Small intestine (tissue), 7 donors: Measurements from ENCODE around the gene NCKAP5. TPM values are rescaled to one million over a fixed set of nuclear protein-coding genes. Genes with fewer than 3 reads are reported as not detected.

Experiments used
- DNase-seq, 2 donors: peaks; one replicate each; pipeline versions ENCODE4 v3.0.0 to v3.0.0-alpha.2; 2013
- FAIRE-seq: peaks from 2 replicates; lab custom pipeline; 2012; peaks lifted over from hg19 to GRCh38; lab: Jason Lieb, UNC
- H3K27ac ChIP-seq, 3 donors: one replicate each; pipeline ENCODE4 v1.5.1; 2013; ENCODE audit warnings: low read length in 2 of 3, mild to moderate bottlenecking in 2 of 3, control low read depth in 1 of 3, inconsistent platforms in 1 of 3, low read depth in 1 of 3, moderate library complexity in 1 of 3
- H3K27me3 ChIP-seq, 3 donors: one replicate each; pipeline ENCODE4 v1.6.1; 2013; ENCODE audit warnings: low read length in 3 of 3, inconsistent platforms in 1 of 3; ENCODE audit not compliant: control insufficient read depth in 3 of 3, insufficient read depth in 3 of 3
- H3K36me3 ChIP-seq, 3 donors: one replicate each; pipeline ENCODE4 v1.6.1; 2013; ENCODE audit warnings: low read length in 3 of 3, inconsistent platforms in 1 of 3, low read depth in 1 of 3, mild to moderate bottlenecking in 1 of 3, moderate library complexity in 1 of 3; ENCODE audit not compliant: control insufficient read depth in 3 of 3, insufficient read depth in 2 of 3
- H3K4me1 ChIP-seq, 3 donors: one replicate each; pipeline ENCODE4 v1.6.1; 2013; ENCODE audit warnings: low read length in 2 of 3, inconsistent platforms in 1 of 3, low read depth in 1 of 3, mild to moderate bottlenecking in 1 of 3, moderate library complexity in 1 of 3; ENCODE audit not compliant: control insufficient read depth in 3 of 3, insufficient read depth in 2 of 3
- H3K4me3 ChIP-seq, 3 donors: one replicate each; pipeline ENCODE4 v1.5.1; 2013; ENCODE audit warnings: low read length in 3 of 3, control low read depth in 1 of 3, inconsistent platforms in 1 of 3, low read depth in 1 of 3, mild to moderate bottlenecking in 1 of 3, moderate library complexity in 1 of 3
- H3K9me3 ChIP-seq, 2 donors: one replicate each; pipeline ENCODE4 v1.6.1; 2013; ENCODE audit warnings: low read depth in 1 of 2, low read length in 1 of 2; ENCODE audit not compliant: control insufficient read depth in 2 of 2, insufficient read depth in 1 of 2
- WGBS, 3 donors: extraction: QIAGEN DNeasy Blood & Tissue Kit; methylation state at CpG; one replicate each; pipeline ENCODE4 v1.1.7; 2013; 5-methylcytosine and 5-hydroxymethylcytosine counted together
- polyA plus RNA-seq, 4 donors: library from polyadenylated mRNA; stranded (reverse) in 3 of 4; unstranded in 1 of 4; fragments of 200-250 nt in 3 of 4; fragments of 120-200 nt in 1 of 4; gene quantifications; one replicate each; pipeline versions ENCODE4 v1.2.1 to v1.2.3, GENCODE V29; 2013
- donor health status: healthy with polysubstance abuse.
- donor health status: control.
- donor health status: control.
- donor health status: Bipolar disorder and iron deficiency.
- donor health status: healthy.

The NCKAP5 gene
- polyA plus RNA-seq, 4 donors, result 0.52 to 7.8 (median 6.5) TPM

DNA sequence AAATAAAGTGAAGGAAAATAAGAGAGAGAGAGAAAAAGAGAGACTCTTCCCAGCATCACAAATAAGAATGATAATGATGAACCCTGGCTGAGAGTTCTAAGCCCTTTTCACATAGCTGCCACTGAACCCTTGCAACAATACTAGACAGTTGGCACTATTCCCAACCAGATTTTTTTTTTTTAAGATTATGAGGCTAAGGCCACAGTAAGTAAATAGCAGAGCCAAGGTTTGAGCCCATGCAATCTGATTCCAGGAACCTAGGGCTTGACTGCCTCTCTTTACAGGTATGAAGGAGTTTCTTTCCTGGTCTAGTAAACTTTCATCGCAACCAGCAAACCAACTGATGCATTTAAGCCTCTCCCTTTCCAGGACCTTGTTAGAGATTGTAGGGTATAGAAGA, 424.6 kb downstream of the NCKAP5 start:
- no peaks in the 10 kb centered on the region for H3K27me3 ChIP-seq
- no peak overlapping the region for H3K4me3 ChIP-seq
- no peak overlapping the region for H3K27ac ChIP-seq
- no peaks in the 10 kb centered on the region for H3K36me3 ChIP-seq
- peak in 1 of 2 donors; percentile 11 for DNase-seq
- no peaks in the 10 kb centered on the region for H3K9me3 ChIP-seq
- 67 to 75% (median 75%) methylated on average over 1 of the region's 1 CpG for WGBS, 3 donors
- no peaks in the 10 kb centered on the region for H3K4me1 ChIP-seq
- FAIRE-seq, result no peak

DNA sequence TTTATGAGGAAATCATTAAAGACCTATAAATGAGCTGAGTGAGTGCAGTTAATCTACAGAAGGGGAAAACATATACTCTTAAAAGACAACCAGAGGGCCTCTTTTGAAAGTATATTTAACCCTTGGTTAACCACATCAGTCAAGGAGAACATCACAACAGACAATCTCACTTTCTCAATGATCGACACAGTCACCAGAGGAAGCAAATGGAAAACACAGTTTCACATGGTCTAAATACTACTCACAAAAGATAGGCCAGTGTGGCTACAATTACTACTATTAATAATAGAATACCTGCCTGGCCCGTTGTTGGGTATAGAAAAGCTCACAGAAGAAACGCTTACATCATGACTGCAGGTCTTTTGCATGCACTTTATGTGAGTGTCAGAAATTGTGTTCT, 426.2 kb downstream of the NCKAP5 start:
- no peaks in the 10 kb centered on the region for H3K9me3 ChIP-seq
- no peaks in the 10 kb centered on the region for H3K36me3 ChIP-seq
- H3K27ac ChIP-seq, result no peak overlapping the region
- DNase-seq (no peak), FAIRE-seq (no peak)
- no peaks in the 10 kb centered on the region for H3K4me1 ChIP-seq
- WGBS, 3 donors, result 84 to 89% (median 86%) methylated on average over 3 of the region's 3 CpGs
- no peak overlapping the region for H3K4me3 ChIP-seq
- no peaks in the 10 kb centered on the region for H3K27me3 ChIP-seq

DNA sequence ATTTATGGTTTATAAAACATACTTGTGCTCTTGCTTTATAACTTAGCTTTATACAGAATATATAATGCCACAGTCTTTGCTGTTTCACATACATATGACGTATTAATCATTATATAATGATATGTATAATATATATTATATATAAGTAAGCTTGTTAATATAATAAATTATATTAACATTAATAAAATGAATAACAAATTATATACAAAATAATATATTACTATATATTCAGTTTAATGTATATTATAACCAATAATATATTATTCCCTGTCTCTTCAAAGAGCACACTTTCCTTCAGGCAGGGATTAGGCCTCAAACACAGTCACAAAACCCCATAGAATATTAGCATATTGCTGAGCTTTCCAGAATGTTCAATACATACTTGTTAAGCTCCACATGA, 427.6 kb downstream of the NCKAP5 start:
- Histone ChIP-seq H3K9me3 (no peaks in the 10 kb centered on the region), H3K4me3 (no peak overlapping the region), H3K27ac (no peak overlapping the region), H3K4me1 (no peaks in the 10 kb centered on the region), H3K27me3 (no peaks in the 10 kb centered on the region), H3K36me3 (no peaks in the 10 kb centered on the region)
- FAIRE-seq (peak; percentile 39), DNase-seq (no peak)
- 89 to 92% (median 92%) methylated on average over 1 of the region's 1 CpG for WGBS, 3 donors

DNA sequence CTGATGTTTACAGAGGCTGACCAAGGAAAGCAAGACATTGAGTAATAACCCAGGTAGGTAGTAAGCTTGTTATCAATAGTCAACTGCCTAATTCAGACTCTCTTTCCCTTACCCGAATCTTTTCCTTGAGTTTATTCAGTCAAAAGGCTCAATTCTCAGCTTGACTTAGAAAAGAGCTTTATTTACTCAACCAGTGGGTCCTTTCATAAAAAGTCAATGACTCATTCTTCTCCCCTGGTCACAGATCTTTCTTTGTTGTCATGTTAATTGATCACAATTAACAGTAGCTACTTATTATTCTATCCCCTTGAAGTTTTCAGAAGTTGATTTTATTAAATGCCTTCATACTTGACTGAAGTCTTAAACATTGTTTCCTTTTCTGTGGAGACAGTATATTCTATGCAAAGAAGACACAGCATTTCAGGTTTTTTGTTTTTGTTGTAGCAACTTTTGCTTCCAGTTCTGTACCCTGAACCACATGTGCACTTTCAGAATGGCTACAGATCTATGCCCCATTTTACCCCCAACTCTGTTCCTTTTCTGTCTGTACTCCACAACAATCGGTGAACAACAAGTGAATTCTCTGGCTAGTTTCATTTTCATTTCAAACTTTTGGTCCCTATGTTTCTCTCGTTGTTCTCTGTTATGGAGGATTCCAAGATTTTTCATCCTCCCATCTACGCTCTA, 428.3 kb downstream of the NCKAP5 start:
- Histone ChIP-seq H3K36me3 (no peaks in the 10 kb centered on the region), H3K4me3 (no peak overlapping the region), H3K27ac (no peak overlapping the region), H3K9me3 (no peaks in the 10 kb centered on the region), H3K27me3 (no peaks in the 10 kb centered on the region), H3K4me1 (no peaks in the 10 kb centered on the region)
- DNase-seq, result no peak
- 48 to 68% (median 57%) methylated on average over 4 of the region's 4 CpGs for WGBS, 3 donors
- FAIRE-seq, result no peak

DNA sequence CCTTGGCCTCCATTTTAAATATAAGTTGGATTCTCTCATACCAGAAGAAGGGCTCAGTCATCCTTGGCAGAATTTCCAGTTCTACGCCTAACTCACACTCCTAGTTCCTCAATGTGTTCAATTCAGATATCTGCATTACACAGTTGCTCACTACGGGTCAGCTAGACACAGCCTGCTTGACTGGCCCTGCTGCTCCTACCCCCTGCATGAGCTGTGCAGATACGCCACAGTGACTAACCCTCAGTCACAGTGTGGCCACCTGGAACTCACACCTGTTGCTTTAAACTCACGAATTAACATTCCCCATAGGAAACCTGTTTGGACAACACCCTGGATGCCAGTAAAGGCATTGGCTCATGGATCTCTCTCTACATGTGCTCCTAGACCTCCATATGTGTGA, 429.6 kb downstream of the NCKAP5 start:
- WGBS, 3 donors, result 89 to 90% (median 90%) methylated on average over 4 of the region's 4 CpGs
- FAIRE-seq, result no peak

DNA sequence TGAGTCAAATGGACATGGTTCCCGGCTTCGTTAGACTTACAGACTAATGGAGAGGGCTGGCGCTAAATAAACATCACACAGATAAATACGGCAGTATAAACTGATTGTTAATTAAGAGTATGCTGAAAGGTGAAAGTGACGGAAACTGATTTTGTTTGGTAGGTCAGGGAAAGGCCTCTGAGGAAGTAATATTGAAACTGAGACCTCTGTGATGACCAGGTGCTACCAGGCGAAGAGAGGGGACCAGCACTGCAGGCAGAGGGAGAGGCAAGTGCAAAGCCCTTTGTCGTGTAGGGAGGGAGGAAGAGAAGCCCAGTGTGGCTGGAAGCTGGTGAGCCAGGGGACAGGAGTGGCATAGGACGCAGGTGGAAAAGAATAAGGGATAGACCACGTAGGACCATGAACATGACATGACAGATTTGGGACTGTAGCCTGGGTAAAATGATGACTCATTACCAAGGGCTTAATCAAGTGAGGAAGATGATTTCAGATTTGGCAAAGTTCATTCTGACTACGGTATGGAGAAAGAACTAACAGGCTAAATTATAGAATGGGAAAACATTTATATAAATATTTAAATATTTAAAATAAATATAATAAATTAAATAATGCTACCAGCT, 433.1 kb downstream of the NCKAP5 start:
- FAIRE-seq, result no peak
- Histone ChIP-seq H3K27ac (no peak overlapping the region), H3K36me3 (no peaks in the 10 kb centered on the region), H3K4me1 (no peaks in the 10 kb centered on the region), H3K9me3 (no peaks in the 10 kb centered on the region), H3K4me3 (no peak overlapping the region), H3K27me3 (no peaks in the 10 kb centered on the region)
- 82 to 88% (median 83%) methylated on average over 10 of the region's 10 CpGs for WGBS, 3 donors
- no peak for DNase-seq

More for the DNA sequence above, 429.6 kb downstream of the NCKAP5 start:
- Histone ChIP-seq H3K27ac (no peak overlapping the region), H3K36me3 (no peaks in the 10 kb centered on the region), H3K4me1 (no peaks in the 10 kb centered on the region), H3K27me3 (no peaks in the 10 kb centered on the region), H3K9me3 (no peaks in the 10 kb centered on the region), H3K4me3 (no peak overlapping the region)
- no peak for DNase-seq

DNA sequence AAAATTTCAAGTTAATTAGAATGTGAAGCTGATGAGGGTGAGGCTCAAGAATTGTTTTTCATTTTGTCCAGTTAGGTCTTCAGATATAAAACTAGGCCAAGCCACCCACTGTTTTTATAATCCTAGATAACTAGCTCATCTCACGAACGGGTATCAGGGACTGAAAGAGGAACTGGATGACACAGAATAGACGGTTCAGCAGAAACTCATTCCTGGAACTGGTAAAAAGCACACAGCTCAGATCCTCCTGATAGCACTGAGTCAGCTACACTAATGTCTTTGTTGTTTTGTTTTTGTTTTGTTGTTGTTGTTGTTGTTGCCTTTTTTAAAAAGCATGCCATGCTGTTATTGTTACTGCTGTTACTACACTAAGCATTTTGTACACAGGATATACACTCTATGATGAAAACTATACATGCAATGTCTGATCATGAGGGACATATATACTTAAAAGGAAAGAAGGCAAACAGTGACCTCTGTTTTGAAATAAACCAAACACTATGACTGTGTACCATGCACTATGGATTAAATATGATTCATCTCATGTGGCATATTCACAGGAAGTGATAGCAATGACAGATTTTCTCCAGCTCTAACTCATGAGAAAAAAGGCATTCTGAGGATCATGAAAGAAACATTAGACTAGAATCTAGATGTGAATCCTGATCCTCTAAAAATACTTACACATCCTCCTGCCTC, 437.6 kb downstream of the NCKAP5 start:
- H3K9me3 ChIP-seq, result no peaks in the 10 kb centered on the region
- WGBS, 3 donors, result 51 to 73% (median 72%) methylated on average over 3 of the region's 3 CpGs
- FAIRE-seq, result no peak
- no peaks in the 10 kb centered on the region for H3K27me3 ChIP-seq
- no peak overlapping the region for H3K4me3 ChIP-seq
- H3K36me3 ChIP-seq, result no peaks in the 10 kb centered on the region
- no peak for DNase-seq
- no peaks in the 10 kb centered on the region for H3K4me1 ChIP-seq
- no peak overlapping the region for H3K27ac ChIP-seq

DNA sequence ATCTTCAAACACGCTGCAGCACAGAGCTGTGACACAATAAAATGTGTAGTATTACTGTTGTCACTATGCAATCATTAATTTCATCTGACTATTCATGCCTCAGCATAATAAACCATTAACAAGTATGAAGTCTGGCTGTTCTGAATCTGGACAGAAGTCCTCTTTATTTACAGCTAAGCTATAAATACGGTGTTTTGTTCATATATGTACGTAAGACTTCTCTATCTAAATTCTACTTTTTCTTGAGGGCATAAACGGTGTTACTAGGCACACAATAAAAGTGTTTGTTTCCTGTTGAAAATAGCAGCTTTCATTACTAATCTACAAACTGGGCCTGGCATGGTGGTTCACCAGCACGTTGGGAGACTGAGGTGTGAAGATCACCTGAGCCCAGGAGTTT, 443.8 kb downstream of the NCKAP5 start:
- no peaks in the 10 kb centered on the region for H3K4me1 ChIP-seq
- no peaks in the 10 kb centered on the region for H3K9me3 ChIP-seq
- H3K27ac ChIP-seq, result no peak overlapping the region
- WGBS, 3 donors, result 61 to 70% (median 69%) methylated on average over 5 of the region's 5 CpGs
- FAIRE-seq (no peak), DNase-seq (no peak)
- H3K27me3 ChIP-seq, result no peaks in the 10 kb centered on the region
- no peaks in the 10 kb centered on the region for H3K36me3 ChIP-seq
- no peak overlapping the region for H3K4me3 ChIP-seq
